Cardiac ventricle fibroblast (primary cell): Measurements from ENCODE around the gene SUB1. TPM values are rescaled to one million over a fixed set of nuclear protein-coding genes. Genes with fewer than 3 reads are reported as not detected.

Source experiments
- total RNA-seq: library from RNA; depleted of rRNA; stranded (reverse); fragments of >200 nt; gene quantifications from 2 replicates; pipeline ENCODE4 v1.2.3, GENCODE V29; 2015

SUB1 gene
- 190 and 280 TPM in 2 replicates for total RNA-seq

GRCh38 chr5:32585446-32586275, at the start of gene SUB1:
SUB1 (plus strand) TSS chr5:32585557; CDS start chr5:32588513, 2,956 bp downstream.

Other genes with a start within 250 kb of the SUB1 start
- 43.9 and 48.1 TPM in 2 replicates for gene ZFR, start 140.8 kb upstream of the SUB1 start, total RNA-seq
- gene NPR3, start 125.8 kb downstream of the SUB1 start, total RNA-seq, result 6.5 and 7.2 TPM in 2 replicates